Erythroblast (primary cell): Measurements from ENCODE around the gene SSU72.

Source experiments
- GATA1 ChIP-seq: IDR thresholded peaks from 2 replicates; pipeline ENCODE4 v1.6.1; 2011; ENCODE audit warnings: low read depth, mild to moderate bottlenecking, control low read depth, low read length, moderate library complexity
- POLR2A ChIP-seq: IDR thresholded peaks from 2 replicates; pipeline ENCODE4 v1.6.1; 2011; ENCODE audit warnings: mild to moderate bottlenecking, low read length

DNA sequence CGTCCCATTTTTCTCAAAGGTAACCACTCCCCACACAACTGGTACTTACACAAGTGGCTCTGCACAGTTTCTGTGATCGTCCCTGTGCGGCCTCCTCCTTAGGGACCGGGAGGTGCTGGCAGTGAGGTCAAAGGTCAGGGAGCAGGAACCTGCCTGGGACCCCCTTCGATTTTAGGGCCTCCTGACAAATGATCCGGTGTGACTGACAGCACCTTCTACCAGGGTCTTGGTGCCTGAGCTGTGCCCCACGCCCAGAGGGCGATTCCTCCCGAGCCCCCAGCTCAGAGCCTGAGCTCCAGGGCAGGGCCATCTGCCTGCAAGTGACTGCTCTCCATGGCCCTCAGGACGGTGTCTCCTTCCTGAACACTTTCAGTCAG, 22.4 kb downstream of the SSU72 start:
- TF ChIP-seq POLR2A (no peak), GATA1 (no peak)
